Midbrain (tissue), 1 donor: ENCODE results near the gene MXI1.
"Not testable (repeated sequence)": the region's sequence is repeated elsewhere in the genome, so short reads cannot be mapped to it uniquely, and the experiment has no call there.

Source experiments
- DNase-seq: peaks from one replicate; lab custom pipeline; 2025; lab: John Stamatoyannopoulos, UW

MXI1 gene

GRCh38 chr10:110181911-110182310 lies 25.5 kb upstream of the MXI1 start:
- no peak for DNase-seq

- no peak for DNase-seq
These were observed 23.0 kb upstream of the MXI1 start for GRCh38 chr10:110184398-110184797.

- not testable (repeated sequence) for DNase-seq
These were observed 21.7 kb upstream of the MXI1 start for GRCh38 chr10:110185646-110186182.

- no peak for DNase-seq
These were observed 17.2 kb upstream of the MXI1 start for GRCh38 chr10:110190170-110190569.

- DNase-seq, result no peak
These were observed 14.9 kb upstream of the MXI1 start for GRCh38 chr10:110192552-110192951.

GRCh38 chr10:110200503-110200902 lies 6.9 kb upstream of the MXI1 start:
- DNase-seq, result no peak

- not testable (repeated sequence) for DNase-seq
These were observed 6.4 kb upstream of the MXI1 start for GRCh38 chr10:110201046-110201445.

- no peak for DNase-seq
These were observed 3.6 kb upstream of the MXI1 start for GRCh38 chr10:110203500-110204455.

- no peak for DNase-seq
These were observed 2.2 kb upstream of the MXI1 start for GRCh38 chr10:110205051-110205675.

- DNase-seq, result no peak
These were observed 604 bp downstream of the MXI1 start for GRCh38 chr10:110207805-110208613.

- DNase-seq, result peak; percentile 67
These were observed 1.4 kb downstream of the MXI1 start for GRCh38 chr10:110208614-110209453.

- DNase-seq, result peak; percentile 84
These were observed 2.1 kb downstream of the MXI1 start for GRCh38 chr10:110209454-110209925.

GRCh38 chr10:110209926-110210673 lies 2.7 kb downstream of the MXI1 start:
- peak; percentile 61 for DNase-seq

- DNase-seq, result peak; percentile 99
These were observed 3.5 kb downstream of the MXI1 start for GRCh38 chr10:110210674-110211464.

GRCh38 chr10:110211465-110211843 lies 4.0 kb downstream of the MXI1 start:
- DNase-seq, result no peak

GRCh38 chr10:110212119-110213006 lies 5.0 kb downstream of the MXI1 start:
- DNase-seq, result no peak

GRCh38 chr10:110214371-110214826 lies 7.0 kb downstream of the MXI1 start:
- DNase-seq, result peak; percentile 68
